ENCODE data around the gene MS4A5. TPM values are rescaled to one million over a fixed set of nuclear protein-coding genes. Genes with fewer than 3 reads are reported as not detected.

Gene MS4A5
- not detected in 2 replicates for total RNA-seq (2014; rRNA removed; shearing (Covaris generic))

GRCh38 chr11:60429272-60429671, at the start of gene MS4A5:
Gene MS4A5, plus strand, starts transcription at chr11:60429572. Its CDS starts 103 bp downstream, at chr11:60429675.
- Histone ChIP-seq H3K4me3 (ENCODE audit: insufficient read depth, low read depth, low read length) (no peak within 1 kb of the TSS), H3K36me3 (replicated peaks; ENCODE audit: control insufficient read depth, insufficient read depth, low read length) (no peaks in the 10 kb centered on the region), H3K27me3 (ENCODE audit: control insufficient read depth, insufficient read depth, low read length) (no peaks in the 10 kb centered on the region)
- no peak for DNase-seq

DNA sequence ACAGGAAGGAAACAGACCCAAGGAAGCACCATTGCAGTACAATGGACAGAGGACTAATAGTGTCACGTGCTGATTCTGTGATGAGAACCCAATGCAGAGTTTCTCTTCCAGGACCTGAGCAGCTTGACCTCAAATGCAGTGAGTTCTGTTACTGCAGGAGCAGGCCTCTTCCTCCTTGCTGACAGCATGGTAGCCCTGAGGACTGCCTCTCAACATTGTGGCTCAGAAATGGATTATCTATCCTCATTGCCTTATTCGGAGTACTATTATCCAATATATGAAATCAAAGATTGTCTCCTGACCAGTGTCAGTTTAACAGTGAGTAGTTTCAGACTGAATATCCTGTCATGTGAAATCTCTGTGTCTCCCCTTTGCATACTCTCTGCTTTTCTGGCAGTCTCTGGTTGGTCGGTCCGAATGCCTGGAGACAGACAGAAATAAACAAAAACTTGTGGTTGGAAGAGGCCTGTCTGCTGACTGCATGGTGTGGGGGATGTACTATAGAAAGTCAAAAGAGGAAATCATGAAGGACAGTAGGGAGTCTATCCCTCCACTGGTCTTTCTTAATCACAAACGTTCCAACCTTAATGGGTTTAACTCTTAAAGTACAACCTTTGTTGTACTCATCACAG, 40.0 kb upstream of the MS4A5 start:
- Histone ChIP-seq H3K4me3 (ENCODE audit: insufficient read depth, low read depth, low read length) (no peak overlapping the region), H3K36me3 (replicated peaks; ENCODE audit: control insufficient read depth, insufficient read depth, low read length) (no peaks in the 10 kb centered on the region), H3K27me3 (ENCODE audit: control insufficient read depth, insufficient read depth, low read length) (no peaks in the 10 kb centered on the region)
- DNase-seq: no peak

DNA sequence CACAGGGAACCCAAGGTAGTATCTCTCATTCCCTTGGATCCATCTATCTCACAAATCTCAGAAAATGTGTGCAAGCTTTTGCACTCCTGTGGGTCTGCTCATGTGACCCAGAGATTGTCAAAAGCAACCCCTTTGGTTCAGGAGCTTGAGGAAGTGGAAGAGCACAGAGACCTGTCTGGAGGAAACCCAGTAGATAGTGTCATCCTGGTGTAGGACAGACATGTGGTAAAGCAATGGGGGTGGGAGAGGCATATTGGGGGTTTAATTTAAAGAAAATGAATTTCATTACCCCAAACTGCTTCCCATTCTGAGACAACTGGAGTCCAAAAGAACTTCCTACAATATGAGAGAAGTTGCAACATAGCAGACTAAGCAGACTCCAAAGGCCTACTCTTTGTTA, 39.0 kb upstream of the MS4A5 start:
- H3K27me3 ChIP-seq (ENCODE audit: control insufficient read depth, insufficient read depth, low read length): no peaks in the 10 kb centered on the region
- H3K36me3 ChIP-seq (replicated peaks; ENCODE audit: control insufficient read depth, insufficient read depth, low read length): no peaks in the 10 kb centered on the region
- DNase-seq: no peak
- H3K4me3 ChIP-seq (ENCODE audit: insufficient read depth, low read depth, low read length): no peak overlapping the region

DNA sequence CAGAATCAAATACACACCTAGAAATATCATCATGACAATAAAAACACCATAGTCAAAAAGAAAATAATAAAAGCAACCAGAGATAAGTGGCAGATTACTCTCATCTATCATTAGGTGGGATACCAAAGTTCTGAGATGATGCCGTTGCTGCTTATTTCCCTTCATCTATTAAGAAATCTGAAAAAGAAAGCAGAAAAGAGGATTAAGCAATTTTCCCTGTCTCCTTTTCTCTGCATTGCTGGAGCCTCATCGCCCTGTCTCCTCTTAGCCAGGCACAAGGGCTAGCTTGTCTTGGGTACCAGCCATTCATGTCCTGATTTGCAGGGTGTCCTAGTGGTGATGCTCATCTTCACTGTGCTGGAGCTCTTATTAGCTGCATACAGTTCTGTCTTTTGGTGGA, 37.0 kb upstream of the MS4A5 start:
- no peaks in the 10 kb centered on the region for H3K27me3 ChIP-seq (ENCODE audit: control insufficient read depth, insufficient read depth, low read length)
- DNase-seq: no peak

GRCh38 chr11:60393016-60393415, 36.4 kb upstream of the MS4A5 start:
- H3K27me3 ChIP-seq (ENCODE audit: control insufficient read depth, insufficient read depth, low read length): no peaks in the 10 kb centered on the region
- no peak overlapping the region for H3K4me3 ChIP-seq (ENCODE audit: insufficient read depth, low read depth, low read length)
- no peaks in the 10 kb centered on the region for H3K36me3 ChIP-seq (replicated peaks; ENCODE audit: control insufficient read depth, insufficient read depth, low read length)
- DNase-seq: no peak

More for the DNA sequence above, 37.0 kb upstream of the MS4A5 start:
- Histone ChIP-seq H3K4me3 (ENCODE audit: insufficient read depth, low read depth, low read length) (no peak overlapping the region), H3K36me3 (replicated peaks; ENCODE audit: control insufficient read depth, insufficient read depth, low read length) (no peaks in the 10 kb centered on the region)

DNA sequence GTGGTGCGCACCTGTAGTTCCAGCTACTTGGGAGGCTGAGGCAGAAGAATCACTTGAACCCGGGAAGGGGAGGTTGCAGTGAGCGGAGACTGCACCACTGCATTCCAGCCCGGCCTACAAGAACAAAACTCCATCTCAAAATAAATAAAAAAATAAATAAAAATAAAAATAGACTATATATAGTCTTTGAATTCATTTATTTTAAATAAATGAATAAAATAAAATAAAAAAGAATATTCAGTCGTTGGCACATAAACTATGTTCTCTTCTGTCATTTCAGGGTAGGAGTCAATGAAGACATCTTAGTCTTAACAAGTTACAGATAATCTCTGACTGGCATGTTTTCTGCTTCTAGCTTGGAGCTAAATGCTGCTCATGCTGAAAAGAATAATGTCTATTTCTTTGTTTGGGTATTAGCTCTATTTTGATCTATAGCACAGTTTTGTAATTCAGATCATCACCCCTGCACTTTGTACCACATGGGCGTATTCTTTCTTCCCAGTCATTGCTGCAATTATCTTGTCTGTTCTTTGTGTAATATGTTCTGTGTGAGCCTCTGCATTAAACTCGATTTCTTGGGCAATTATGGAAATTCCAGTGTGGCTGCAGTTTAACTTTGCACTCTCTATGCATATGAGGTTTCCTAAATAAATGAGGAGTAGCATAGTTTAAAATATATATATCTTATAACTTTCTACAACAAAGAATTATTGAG, 34.5 kb upstream of the MS4A5 start:
- H3K4me3 ChIP-seq (ENCODE audit: insufficient read depth, low read depth, low read length): no peak overlapping the region
- DNase-seq: no peak
- H3K27me3 ChIP-seq (ENCODE audit: control insufficient read depth, insufficient read depth, low read length): no peaks in the 10 kb centered on the region
- H3K36me3 ChIP-seq (replicated peaks; ENCODE audit: control insufficient read depth, insufficient read depth, low read length): no peaks in the 10 kb centered on the region

DNA sequence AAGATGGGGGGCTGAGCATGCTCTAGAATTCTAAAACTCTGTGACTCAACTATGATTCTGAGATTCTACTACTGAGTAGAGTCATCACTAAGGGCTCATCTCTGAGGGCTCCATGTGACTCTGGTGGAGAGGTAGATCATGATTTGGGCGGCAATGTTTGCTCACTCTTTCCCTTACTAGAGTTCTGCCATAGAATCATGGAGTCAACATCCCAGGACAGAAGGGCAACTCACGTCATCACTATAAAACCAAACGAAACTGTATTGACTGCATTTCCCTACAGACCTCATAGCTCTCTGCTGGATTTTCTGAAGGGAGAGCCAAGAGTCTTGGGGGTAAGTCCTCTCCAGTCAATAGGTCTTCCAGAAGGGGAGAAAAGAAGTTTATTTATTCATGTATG, 33.0 kb upstream of the MS4A5 start, which contains the start of gene MS4A14:
TSS of gene MS4A14 (plus strand) at position 78 of the 400 bp plus-strand sequence. CDS start at position 198, 120 bp downstream.
- Histone ChIP-seq H3K27me3 (ENCODE audit: control insufficient read depth, insufficient read depth, low read length) (no peaks in the 10 kb centered on the region), H3K4me3 (ENCODE audit: insufficient read depth, low read depth, low read length) (no peak within 1 kb of the TSS)

GRCh38 chr11:60396799-60397198, 32.6 kb upstream of the MS4A5 start:
- no peak overlapping the region for H3K4me3 ChIP-seq (ENCODE audit: insufficient read depth, low read depth, low read length)
- no peak for DNase-seq
- no peaks in the 10 kb centered on the region for H3K27me3 ChIP-seq (ENCODE audit: control insufficient read depth, insufficient read depth, low read length)
- no peaks in the 10 kb centered on the region for H3K36me3 ChIP-seq (replicated peaks; ENCODE audit: control insufficient read depth, insufficient read depth, low read length)

More for the DNA sequence above, 33.0 kb upstream of the MS4A5 start, which contains the start of gene MS4A14:
- no peak for DNase-seq
- H3K36me3 ChIP-seq (replicated peaks; ENCODE audit: control insufficient read depth, insufficient read depth, low read length): no peaks in the 10 kb centered on the region

DNA sequence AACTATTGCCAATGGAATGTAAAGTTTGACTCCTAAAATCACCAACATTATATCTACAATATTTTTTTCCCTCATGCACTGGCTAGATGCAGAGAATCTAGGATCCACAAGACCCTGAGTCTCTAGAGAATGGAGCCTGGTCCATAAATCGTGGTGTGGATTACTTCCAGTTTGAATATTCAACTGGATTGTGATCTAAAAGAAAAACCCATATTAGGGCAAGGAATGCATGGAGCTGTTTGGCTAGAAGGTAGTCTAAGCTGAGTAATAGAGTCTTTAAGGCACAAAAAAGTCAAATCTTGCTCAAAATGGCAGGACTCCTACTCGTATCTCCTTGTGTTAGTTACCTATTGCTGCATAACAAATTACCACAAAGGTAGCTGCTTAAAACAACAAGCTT, 9.4 kb upstream of the MS4A5 start:
- no peaks in the 10 kb centered on the region for H3K36me3 ChIP-seq (replicated peaks; ENCODE audit: control insufficient read depth, insufficient read depth, low read length)
- H3K27me3 ChIP-seq (ENCODE audit: control insufficient read depth, insufficient read depth, low read length): no peaks in the 10 kb centered on the region
- no peak overlapping the region for H3K4me3 ChIP-seq (ENCODE audit: insufficient read depth, low read depth, low read length)
- DNase-seq: no peak

- Histone ChIP-seq H3K27me3 (ENCODE audit: control insufficient read depth, insufficient read depth, low read length) (no peaks in the 10 kb centered on the region), H3K4me3 (ENCODE audit: insufficient read depth, low read depth, low read length) (no peak overlapping the region), H3K36me3 (replicated peaks; ENCODE audit: control insufficient read depth, insufficient read depth, low read length) (no peaks in the 10 kb centered on the region)
- DNase-seq: no peak
These were observed 6.8 kb upstream of the MS4A5 start for GRCh38 chr11:60422609-60423008.

GRCh38 chr11:60428517-60428916, 855 bp upstream of the MS4A5 start:
- no peak for DNase-seq
- no peaks in the 10 kb centered on the region for H3K36me3 ChIP-seq (replicated peaks; ENCODE audit: control insufficient read depth, insufficient read depth, low read length)
- no peaks in the 10 kb centered on the region for H3K27me3 ChIP-seq (ENCODE audit: control insufficient read depth, insufficient read depth, low read length)
- H3K4me3 ChIP-seq (ENCODE audit: insufficient read depth, low read depth, low read length): no peak overlapping the region

- no peak overlapping the region for H3K4me3 ChIP-seq (ENCODE audit: insufficient read depth, low read depth, low read length)
- no peaks in the 10 kb centered on the region for H3K36me3 ChIP-seq (replicated peaks; ENCODE audit: control insufficient read depth, insufficient read depth, low read length)
- H3K27me3 ChIP-seq (ENCODE audit: control insufficient read depth, insufficient read depth, low read length): no peaks in the 10 kb centered on the region
- no peak for DNase-seq
These were observed 1.9 kb downstream of the MS4A5 start for GRCh38 chr11:60431251-60431650.

- no peaks in the 10 kb centered on the region for H3K27me3 ChIP-seq (ENCODE audit: control insufficient read depth, insufficient read depth, low read length)
- H3K36me3 ChIP-seq (replicated peaks; ENCODE audit: control insufficient read depth, insufficient read depth, low read length): no peaks in the 10 kb centered on the region
- H3K4me3 ChIP-seq (ENCODE audit: insufficient read depth, low read depth, low read length): no peak overlapping the region
- DNase-seq: no peak
These were observed 4.0 kb downstream of the MS4A5 start for GRCh38 chr11:60433401-60433800.

DNA sequence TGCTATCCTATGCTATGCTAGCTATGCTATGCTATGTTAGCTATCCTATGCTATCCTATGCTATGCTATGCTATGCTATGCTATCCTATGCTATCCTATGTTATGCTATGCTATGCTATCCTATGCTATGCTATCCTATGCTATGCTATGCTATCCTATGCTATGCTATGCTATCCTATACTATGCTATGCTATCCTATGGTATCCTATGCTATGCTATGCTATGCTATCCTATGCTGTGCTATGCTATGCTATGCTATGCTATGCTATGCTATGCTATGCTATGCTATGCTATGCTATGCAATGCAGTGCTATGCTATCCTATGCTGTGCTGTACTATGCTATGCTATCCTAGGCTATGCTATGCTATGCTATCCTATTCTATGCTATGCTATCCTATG, 17.7 kb downstream of the MS4A5 start:
- Histone ChIP-seq H3K36me3 (replicated peaks; ENCODE audit: control insufficient read depth, insufficient read depth, low read length) (no peaks in the 10 kb centered on the region), H3K27me3 (ENCODE audit: control insufficient read depth, insufficient read depth, low read length) (no peaks in the 10 kb centered on the region), H3K4me3 (ENCODE audit: insufficient read depth, low read depth, low read length) (no peak overlapping the region)
- no peak for DNase-seq

DNA sequence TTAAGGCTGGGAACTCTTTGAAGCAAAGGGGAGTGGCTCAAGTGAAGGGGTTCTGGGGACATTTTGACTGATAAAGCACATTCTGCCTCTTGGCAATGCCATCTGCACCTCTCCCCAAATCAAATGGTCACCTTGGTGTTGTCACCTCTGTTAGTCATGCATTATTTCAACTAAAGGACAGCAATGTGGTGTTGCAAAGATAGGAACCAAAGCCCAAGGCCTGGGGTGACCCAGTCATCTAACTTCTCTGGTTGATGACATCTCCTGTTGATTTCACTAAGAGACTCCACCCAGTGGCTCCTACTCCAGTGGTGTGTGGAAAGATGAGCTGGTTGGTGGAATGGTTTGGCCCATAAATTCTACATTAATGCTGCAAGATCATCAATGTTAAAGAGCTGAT, 18.5 kb downstream of the MS4A5 start:
- Histone ChIP-seq H3K36me3 (replicated peaks; ENCODE audit: control insufficient read depth, insufficient read depth, low read length) (no peaks in the 10 kb centered on the region), H3K4me3 (ENCODE audit: insufficient read depth, low read depth, low read length) (no peak overlapping the region), H3K27me3 (ENCODE audit: control insufficient read depth, insufficient read depth, low read length) (no peaks in the 10 kb centered on the region)
- no peak for DNase-seq
